ENCODE results near the gene EDRF1. TPM values are rescaled to one million over a fixed set of nuclear protein-coding genes. Genes with fewer than 3 reads are reported as not detected.

Gene EDRF1
- total and polyA plus RNA-seq, 2 experiments from 2014 or later = 25.0 to 48.8 TPM

DNA sequence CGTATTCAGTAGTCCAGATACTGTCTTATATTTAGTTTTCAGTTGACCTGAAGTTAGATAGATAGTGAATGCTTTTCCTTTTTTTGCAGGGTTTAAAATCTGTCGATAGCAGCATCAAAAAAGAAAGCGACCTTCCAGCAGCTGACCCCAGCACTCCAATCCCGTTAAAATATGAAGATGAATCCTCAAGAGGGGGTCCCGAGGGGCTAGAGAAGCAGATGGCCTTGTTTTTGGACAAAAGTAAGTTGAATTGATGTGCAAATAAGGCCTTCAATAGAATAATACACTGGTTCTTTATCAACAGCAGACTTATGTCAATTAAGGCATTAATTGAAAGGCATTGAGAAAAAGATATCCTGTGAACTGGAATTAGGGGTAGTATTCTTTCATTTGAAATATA lies 18.7 kb downstream of the EDRF1 start (continued):
- TF ChIP-seq, protein P1, sequence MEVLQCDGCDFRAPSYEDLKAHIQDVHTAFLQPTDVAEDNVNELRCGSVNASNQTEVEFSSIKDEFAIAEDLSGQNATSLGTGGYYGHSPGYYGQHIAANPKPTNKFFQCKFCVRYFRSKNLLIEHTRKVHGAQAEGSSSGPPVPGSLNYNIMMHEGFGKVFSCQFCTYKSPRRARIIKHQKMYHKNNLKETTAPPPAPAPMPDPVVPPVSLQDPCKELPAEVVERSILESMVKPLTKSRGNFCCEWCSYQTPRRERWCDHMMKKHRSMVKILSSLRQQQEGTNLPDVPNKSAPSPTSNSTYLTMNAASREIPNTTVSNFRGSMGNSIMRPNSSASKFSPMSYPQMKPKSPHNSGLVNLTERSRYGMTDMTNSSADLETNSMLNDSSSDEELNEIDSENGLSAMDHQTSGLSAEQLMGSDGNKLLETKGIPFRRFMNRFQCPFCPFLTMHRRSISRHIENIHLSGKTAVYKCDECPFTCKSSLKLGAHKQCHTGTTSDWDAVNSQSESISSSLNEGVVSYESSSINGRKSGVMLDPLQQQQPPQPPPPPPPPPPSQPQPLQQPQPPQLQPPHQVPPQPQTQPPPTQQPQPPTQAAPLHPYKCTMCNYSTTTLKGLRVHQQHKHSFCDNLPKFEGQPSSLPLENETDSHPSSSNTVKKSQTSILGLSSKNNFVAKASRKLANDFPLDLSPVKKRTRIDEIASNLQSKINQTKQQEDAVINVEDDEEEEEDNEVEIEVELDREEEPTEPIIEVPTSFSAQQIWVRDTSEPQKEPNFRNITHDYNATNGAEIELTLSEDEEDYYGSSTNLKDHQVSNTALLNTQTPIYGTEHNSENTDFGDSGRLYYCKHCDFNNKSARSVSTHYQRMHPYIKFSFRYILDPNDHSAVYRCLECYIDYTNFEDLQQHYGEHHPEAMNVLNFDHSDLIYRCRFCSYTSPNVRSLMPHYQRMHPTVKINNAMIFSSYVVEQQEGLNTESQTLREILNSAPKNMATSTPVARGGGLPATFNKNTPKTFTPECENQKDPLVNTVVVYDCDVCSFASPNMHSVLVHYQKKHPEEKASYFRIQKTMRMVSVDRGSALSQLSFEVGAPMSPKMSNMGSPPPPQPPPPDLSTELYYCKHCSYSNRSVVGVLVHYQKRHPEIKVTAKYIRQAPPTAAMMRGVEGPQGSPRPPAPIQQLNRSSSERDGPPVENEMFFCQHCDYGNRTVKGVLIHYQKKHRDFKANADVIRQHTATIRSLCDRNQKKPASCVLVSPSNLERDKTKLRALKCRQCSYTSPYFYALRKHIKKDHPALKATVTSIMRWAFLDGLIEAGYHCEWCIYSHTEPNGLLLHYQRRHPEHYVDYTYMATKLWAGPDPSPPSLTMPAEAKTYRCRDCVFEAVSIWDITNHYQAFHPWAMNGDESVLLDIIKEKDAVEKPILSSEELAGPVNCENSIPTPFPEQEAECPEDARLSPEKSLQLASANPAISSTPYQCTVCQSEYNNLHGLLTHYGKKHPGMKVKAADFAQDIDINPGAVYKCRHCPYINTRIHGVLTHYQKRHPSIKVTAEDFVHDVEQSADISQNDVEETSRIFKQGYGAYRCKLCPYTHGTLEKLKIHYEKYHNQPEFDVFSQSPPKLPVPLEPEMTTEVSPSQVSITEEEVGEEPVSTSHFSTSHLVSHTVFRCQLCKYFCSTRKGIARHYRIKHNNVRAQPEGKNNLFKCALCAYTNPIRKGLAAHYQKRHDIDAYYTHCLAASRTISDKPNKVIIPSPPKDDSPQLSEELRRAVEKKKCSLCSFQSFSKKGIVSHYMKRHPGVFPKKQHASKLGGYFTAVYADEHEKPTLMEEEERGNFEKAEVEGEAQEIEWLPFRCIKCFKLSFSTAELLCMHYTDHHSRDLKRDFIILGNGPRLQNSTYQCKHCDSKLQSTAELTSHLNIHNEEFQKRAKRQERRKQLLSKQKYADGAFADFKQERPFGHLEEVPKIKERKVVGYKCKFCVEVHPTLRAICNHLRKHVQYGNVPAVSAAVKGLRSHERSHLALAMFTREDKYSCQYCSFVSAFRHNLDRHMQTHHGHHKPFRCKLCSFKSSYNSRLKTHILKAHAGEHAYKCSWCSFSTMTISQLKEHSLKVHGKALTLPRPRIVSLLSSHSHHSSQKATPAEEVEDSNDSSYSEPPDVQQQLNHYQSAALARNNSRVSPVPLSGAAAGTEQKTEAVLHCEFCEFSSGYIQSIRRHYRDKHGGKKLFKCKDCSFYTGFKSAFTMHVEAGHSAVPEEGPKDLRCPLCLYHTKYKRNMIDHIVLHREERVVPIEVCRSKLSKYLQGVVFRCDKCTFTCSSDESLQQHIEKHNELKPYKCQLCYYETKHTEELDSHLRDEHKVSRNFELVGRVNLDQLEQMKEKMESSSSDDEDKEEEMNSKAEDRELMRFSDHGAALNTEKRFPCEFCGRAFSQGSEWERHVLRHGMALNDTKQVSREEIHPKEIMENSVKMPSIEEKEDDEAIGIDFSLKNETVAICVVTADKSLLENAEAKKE (CRISPR knock-in tag; IDR thresholded peaks at IDR 0.05) = no peak
- TF ChIP-seq CTCF (conservative IDR thresholded peaks at IDR 0.05; ENCODE audit: low read depth in 2 of 2) (no peak), ZNF331 (CRISPR knock-in tag; IDR thresholded peaks at IDR 0.05; ENCODE audit: low read depth) (no peak), JUNB (IDR thresholded peaks at IDR 0.05; ENCODE audit: unreplicated experiment) (no peak)

- no peaks in the 10 kb centered on the region for H3K9me2 ChIP-seq (ENCODE audit: insufficient read depth)
- Mint-ChIP-seq H3K4me1 (no peaks in the 10 kb centered on the region), H3K27me3 (ENCODE audit: insufficient read depth, low read depth, poor library complexity) (no peaks in the 10 kb centered on the region), H3K4me3 (no peak overlapping the region), H3K27ac (no peak overlapping the region), H3K9me3 (no peaks in the 10 kb centered on the region), H3K36me3 (ENCODE audit: low read depth) (peaks cover 86% of the 10 kb centered on the region)
- no peak overlapping the region for H2AFZ ChIP-seq
- peaks cover 61% of the 10 kb centered on the region for H3K36me3 ChIP-seq (ENCODE audit: insufficient read depth)
- peaks cover 15% of the 10 kb centered on the region; the same call in 1 of the 2 replicates for H4K20me1 ChIP-seq (replicated peaks; ENCODE audit: insufficient read depth)
- H3K27me3 ChIP-seq (ENCODE audit: insufficient read depth) = no peaks in the 10 kb centered on the region
- no peak overlapping the region for H3K27ac ChIP-seq (ENCODE audit: low read depth)
- no peak overlapping the region for H3K4me3 ChIP-seq
- H3K4me2 ChIP-seq = no peak overlapping the region
- H3K4me1 ChIP-seq (ENCODE audit: insufficient read depth) = no peaks in the 10 kb centered on the region
- H3F3A ChIP-seq (replicated peaks; ENCODE audit: low read depth) = no peaks in the 10 kb centered on the region
- no peak for DNase-seq (ENCODE audit: low spot score)
- no peak for ATAC-seq
- peaks cover 5% of the 10 kb centered on the region; the same call in 1 of the 2 replicates for H3K79me2 ChIP-seq (replicated peaks; ENCODE audit: insufficient read depth)
- TF ChIP-seq JUNB (IDR thresholded peaks at IDR 0.05; ENCODE audit: unreplicated experiment) (no peak), ZNF114 (CRISPR knock-in tag; IDR thresholded peaks at IDR 0.05) (no peak), NANOG (IDR thresholded peaks at IDR 0.05; ENCODE audit: borderline replicate concordance) (no peak), CTCF (conservative IDR thresholded peaks at IDR 0.05; ENCODE audit: low read depth in 2 of 2) (no peak), EZH2phosphoT487 (IDR thresholded peaks at IDR 0.05; ENCODE audit: unreplicated experiment) (no peak), POLR2AphosphoS5 (IDR thresholded peaks at IDR 0.05; ENCODE audit: low read depth) (no peak)
- TF ChIP-seq, protein P2, sequence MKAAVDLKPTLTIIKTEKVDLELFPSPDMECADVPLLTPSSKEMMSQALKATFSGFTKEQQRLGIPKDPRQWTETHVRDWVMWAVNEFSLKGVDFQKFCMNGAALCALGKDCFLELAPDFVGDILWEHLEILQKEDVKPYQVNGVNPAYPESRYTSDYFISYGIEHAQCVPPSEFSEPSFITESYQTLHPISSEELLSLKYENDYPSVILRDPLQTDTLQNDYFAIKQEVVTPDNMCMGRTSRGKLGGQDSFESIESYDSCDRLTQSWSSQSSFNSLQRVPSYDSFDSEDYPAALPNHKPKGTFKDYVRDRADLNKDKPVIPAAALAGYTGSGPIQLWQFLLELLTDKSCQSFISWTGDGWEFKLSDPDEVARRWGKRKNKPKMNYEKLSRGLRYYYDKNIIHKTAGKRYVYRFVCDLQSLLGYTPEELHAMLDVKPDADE (IDR thresholded peaks at IDR 0.05) = no peak
Observed at GRCh38 chr10:125739994-125740679, 20.6 kb downstream of the EDRF1 start.

Measured in GM23338 (cell line).